OCI-M2 (cell line): Measurements from ENCODE around the gene RAB6A.

Source experiments
- DNase-seq: peaks from one replicate; lab custom pipeline; 2025; ENCODE audit not compliant: unreplicated experiment; lab: John Stamatoyannopoulos, UW

The RAB6A gene

DNA sequence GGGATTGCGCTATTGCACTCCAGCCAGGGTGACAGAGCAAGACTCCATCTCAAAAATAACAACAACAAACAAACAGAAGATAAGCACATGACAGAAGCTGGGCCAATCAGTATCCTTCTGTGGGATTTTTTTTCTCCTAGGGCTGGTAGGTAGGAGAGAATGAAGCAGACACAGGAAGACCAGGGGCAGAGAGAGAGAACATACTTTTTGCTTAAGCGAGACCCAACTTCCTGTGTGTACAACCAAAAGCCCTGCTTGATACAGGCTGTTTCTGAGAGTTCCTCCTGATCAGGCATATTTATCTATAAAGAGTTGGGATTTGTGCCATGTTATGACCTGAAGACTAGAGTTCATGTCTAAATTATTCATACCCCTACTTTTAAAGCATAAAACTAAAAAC, 126.9 kb downstream of the RAB6A start:
- no peak for DNase-seq

DNA sequence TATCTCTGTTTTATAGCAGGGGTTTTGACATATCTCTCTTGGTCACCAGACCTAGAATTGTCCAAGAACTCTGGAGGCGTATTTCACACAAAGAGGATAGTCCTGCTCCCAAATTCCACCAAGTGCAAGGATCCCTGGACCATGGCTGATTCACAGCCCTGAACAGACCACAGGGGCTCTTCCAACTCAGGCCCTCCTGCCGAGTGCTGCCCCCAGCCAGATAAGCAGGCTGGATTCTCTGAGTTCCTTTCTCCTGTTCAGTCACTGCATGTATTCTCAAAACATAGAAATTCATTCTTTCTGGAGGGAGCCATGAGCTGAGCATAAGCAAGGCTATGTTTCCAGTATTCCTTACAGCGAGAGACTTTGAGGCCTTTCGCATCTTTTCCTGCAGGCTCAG, 127.9 kb downstream of the RAB6A start:
- DNase-seq: no peak

DNA sequence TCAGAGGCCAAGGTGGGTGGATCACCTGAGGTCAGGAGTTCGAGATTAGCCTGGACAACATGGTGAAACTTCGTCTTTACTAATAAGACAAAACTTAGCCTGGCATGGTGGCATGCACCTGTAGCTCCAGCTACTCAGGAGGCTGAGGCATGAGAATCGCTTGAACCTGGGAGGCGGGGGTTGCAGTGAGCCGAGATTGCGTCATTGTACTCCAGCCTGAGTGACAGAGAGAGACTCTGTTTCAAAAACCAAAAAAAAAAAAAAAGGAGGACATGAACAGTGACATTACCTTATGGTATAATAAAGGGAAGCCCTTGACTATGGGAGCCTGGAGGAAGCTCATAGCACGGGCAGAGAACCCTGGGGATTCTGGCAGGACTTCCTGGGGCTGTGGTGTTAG, 131.0 kb downstream of the RAB6A start:
- DNase-seq: no peak

DNA sequence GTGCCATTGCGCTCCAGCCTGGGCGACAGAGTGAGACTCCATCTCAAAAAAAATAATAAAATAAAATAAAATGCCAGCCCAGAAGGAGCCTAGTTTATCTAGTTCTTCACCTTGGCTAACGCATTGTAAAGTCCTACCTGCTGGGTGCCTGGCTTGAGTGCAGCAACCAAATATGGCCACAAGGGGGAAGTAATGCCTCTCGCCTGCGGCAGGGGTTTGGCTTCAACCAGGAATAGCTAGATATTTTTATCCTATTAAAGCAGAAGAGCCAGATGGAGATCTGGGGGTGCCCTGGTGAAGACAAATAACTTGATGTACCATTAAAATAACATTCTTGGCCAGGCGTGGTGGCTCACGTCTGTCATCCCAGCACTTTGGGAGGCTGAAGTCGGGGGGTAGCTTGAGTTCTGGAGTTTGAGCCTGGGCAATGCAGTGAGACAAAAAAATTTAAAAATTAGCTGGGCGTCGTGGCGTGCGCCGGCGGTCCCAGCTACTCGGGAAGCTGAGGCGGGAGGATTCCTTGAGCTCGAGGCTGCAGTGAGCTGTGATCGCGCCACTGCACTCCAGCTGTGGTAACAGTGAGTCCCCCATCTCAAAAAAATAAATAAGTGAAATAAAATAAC, 135.1 kb downstream of the RAB6A start:
- DNase-seq: peak; percentile 2
